Central memory CD4-positive, alpha-beta T cell (primary cell): ENCODE measurements around the gene MAN2A2.
"Not testable (repeated sequence)": the region's sequence is repeated elsewhere in the genome, so short reads cannot be mapped to it uniquely, and the experiment has no call there.

Experiments used
- DNase-seq: peaks from one replicate; pipeline ENCODE4 v3.0.0; 2022

The MAN2A2 gene

DNA sequence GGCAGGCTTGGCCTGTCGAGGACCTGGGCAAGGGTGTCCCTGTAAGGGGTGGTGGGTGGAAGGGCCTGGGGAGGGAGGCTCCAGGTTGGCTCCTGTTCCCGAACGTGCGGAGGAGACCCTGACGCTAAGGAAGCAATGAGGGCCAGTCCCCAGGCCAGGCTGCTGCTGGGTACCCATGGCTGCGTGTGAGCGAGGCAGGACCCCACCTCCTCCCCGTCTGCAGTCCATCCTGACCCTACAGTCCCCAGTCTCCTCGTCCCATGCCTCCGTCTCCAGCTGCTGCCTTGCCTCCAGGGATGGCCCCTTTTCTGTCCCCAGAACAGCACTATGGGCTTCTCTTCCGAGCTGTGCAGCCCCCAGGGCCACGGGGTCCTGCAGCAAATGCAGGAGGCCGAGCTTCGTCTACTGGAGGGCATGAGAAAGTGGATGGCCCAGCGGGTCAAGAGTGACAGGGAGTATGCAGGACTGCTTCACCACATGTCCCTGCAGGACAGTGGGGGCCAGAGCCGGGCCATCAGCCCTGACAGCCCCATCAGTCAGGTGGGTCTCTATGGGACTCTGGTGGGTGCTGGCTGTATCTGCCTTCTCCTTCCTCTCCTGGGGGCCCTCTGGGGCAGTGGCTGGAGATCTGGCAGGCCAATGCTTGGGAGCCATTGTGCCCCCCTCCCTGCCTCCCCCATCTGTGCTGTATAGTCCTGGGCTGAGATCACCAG lies 18.2 kb upstream of the MAN2A2 start:
- DNase-seq = no peak

DNA sequence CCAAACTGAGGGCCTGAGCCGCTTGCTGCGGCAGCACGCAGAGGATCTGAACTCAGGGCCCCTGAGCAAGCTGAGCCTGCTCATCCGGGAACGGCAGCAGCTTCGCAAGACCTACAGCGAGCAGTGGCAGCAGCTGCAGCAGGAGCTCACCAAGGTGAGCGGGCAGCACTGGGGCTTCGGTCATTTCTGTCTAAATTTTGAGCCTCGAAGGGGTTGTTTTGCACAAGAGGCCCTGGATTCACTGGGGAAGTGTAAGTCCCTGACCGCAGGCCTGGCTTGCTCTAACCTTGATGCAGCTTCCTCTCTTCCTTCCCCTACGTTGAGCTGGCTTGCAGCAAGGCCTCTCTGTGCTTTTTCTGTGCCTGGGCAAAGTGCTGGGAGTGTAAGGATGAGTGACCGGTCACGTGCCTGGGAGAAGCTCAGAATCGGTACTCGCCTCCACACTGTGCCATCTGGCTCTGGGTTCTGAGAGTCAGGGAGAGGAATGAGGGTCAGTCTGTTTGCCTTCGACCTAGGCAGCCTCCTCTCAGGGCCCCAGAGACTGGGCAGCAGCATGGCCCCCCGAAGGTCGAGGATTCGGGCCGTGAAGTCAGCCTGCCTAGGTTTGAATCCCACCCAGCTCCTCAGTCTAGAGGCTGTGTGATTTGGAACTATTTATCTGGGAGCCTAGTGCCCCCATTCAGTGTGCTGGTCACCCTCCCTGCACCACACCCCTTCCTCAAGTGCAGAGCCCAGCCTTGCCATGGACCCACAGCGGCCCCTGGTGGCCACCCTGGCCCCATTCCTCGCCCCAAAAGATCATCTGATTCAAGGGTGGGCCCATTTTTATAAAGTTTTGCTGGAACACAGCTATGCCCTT lies 17.4 kb upstream of the MAN2A2 start:
- peak; percentile 62 for DNase-seq

DNA sequence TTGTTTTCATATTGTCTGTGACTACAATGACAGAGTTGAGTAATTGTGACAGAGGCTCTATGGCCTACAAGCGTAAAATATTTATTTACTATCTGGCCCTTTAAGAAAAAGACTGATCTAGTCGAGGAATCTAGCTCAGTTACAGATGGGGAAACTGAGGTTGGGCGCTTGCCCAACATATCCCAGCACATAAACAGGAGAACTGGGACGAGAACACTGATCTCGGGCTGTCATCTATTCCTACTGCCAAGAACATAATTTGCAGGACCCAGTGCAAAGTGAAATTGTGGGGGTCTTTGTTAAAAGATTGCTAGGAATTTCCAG lies 16.8 kb upstream of the MAN2A2 start:
- DNase-seq = no peak

DNA sequence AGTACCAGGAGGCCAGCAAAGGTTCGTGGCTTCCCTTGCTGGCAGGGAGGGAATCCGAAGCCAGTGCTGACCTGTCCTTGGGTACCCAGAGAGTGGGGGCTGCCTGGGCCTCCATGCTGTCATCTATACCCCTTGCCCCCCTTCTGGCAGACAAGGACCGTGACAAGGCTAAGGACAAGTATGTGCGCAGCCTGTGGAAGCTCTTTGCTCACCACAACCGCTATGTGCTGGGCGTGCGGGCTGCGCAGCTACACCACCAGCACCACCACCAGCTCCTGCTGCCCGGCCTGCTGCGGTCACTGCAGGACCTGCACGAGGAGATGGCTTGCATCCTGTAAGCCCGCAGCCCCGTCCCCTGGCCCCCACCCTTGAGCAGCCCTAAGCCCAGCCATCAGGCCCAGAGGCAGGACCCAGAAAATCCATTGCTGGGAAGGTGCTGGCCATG lies 16.0 kb upstream of the MAN2A2 start:
- DNase-seq = no peak

DNA sequence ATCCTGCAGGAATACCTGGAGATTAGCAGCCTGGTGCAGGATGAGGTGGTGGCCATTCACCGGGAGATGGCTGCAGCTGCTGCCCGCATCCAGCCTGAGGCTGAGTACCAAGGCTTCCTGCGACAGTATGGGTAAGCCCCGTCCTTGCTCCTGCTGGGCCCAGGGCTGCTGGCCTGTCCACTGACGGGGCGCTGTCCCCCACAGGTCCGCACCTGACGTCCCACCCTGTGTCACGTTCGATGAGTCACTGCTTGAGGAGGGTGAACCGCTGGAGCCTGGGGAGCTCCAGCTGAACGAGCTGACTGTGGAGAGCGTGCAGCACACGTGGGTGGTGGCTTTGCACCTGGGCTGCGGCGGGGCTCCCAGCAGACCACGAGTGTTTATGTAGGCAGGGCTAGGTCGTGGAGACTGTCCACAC lies 13.8 kb upstream of the MAN2A2 start:
- no peak for DNase-seq

DNA sequence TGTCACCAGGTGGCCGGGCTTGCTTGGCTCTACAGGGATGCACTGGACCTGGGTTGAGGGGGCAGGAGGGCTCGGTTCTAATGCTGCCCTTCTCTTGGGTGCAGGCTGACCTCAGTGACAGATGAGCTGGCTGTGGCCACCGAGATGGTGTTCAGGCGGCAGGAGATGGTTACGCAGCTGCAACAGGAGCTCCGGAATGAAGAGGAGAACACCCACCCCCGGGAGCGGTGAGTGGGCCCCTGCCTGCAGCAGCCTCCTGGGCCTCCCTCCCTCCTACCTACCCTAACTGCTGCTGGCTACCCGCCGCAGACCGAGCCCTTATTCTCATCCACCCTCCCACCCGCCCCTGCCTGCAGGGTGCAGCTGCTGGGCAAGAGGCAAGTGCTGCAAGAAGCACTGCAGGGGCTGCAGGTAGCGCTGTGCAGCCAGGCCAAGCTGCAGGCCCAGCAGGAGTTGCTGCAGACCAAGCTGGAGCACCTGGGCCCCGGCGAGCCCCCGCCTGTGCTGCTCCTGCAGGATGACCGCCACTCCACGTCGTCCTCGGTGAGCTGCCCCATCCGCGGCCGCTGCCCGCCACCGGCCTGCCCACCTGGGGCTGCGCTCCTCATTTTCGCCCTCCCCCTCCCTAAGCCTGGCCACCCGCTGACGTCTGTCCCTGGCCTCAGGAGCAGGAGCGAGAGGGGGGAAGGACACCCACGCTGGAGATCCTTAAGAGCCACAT lies 13.2 kb upstream of the MAN2A2 start:
- no peak for DNase-seq

DNA sequence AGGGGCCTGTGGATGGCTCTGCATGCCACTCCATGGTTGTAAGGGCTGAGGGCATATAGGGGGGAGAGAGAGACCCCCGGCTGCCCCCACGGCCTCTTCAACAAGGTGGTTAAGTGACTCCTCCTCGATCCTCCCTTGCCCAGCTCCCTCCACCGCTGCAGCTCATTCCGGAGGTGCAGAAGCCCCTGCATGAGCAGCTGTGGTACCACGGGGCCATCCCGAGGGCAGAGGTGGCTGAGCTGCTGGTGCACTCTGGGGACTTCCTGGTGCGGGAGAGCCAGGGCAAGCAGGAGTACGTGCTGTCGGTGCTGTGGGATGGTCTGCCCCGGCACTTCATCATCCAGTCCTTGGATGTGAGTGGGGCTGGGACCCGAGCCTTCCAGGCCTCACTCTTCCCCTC lies 12.3 kb upstream of the MAN2A2 start:
- DNase-seq = no peak

DNA sequence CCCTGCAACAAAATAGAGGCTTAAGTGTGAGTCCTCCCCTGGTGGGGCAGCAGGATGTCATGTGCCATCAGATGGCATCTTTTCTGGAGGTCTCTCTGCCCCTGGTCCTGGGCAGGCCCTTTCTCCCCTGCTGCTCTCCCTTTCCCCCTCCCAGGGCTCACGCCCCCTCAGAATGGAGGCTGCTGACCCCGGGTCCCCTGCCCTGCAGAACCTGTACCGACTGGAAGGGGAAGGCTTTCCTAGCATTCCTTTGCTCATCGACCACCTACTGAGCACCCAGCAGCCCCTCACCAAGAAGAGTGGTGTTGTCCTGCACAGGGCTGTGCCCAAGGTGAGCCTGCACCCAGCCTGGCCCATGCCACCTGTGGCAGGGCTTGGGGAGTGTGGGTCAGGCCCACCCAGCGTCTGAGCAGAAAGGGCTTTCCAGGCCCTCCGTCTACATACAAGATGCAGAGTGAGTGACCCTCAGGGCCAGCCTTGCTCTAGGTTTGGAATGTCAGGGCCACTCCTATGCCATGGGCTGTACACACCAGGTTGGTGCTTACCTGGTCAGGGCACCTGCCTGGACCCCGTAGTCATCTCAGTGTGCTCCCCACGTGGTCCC lies 11.7 kb upstream of the MAN2A2 start:
- no peak for DNase-seq

DNA sequence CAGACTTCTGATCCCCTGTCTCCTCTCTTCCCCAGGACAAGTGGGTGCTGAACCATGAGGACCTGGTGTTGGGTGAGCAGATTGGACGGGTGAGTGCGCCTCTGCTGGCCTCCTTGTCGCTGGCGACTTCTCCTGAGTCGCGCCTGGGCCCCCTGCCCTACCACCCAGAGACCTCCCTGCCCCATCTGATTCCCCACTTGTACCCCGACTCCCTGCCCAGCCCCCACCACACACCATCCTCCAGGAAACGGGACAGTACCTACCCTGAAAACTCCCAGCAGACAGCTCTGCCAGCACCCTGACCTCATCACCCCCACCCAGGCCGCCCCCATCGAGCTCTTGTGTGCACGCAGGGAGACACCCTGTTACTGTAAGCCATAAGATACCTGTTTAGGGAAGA lies 11.1 kb upstream of the MAN2A2 start:
- DNase-seq = no peak

DNA sequence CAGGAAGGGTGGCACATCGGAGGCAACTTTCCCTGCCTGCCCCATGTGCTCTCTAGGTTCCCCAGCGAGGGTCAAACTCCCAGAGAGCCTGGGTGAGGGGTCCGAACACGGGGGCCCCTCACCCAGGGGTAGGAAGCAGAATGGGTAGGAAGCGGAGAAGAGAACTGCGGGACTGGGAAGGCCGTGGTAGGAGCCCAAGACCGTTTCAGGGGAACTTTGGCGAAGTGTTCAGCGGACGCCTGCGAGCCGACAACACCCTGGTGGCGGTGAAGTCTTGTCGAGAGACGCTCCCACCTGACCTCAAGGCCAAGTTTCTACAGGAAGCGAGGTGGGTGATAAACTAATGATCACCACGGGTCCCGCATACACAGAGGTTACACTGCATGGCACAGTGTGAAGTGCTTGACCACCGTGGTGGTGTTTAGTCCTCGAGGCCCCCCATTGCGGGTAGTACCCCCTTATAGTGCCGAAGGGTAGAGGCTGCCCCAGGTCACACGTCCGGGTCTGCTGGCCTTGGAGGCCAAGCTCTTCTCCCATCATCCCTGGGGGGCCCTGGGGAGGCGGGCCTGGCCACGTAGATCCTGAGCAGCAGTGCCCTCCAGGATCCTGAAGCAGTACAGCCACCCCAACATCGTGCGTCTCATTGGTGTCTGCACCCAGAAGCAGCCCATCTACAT lies 10.5 kb upstream of the MAN2A2 start:
- DNase-seq = no peak

DNA sequence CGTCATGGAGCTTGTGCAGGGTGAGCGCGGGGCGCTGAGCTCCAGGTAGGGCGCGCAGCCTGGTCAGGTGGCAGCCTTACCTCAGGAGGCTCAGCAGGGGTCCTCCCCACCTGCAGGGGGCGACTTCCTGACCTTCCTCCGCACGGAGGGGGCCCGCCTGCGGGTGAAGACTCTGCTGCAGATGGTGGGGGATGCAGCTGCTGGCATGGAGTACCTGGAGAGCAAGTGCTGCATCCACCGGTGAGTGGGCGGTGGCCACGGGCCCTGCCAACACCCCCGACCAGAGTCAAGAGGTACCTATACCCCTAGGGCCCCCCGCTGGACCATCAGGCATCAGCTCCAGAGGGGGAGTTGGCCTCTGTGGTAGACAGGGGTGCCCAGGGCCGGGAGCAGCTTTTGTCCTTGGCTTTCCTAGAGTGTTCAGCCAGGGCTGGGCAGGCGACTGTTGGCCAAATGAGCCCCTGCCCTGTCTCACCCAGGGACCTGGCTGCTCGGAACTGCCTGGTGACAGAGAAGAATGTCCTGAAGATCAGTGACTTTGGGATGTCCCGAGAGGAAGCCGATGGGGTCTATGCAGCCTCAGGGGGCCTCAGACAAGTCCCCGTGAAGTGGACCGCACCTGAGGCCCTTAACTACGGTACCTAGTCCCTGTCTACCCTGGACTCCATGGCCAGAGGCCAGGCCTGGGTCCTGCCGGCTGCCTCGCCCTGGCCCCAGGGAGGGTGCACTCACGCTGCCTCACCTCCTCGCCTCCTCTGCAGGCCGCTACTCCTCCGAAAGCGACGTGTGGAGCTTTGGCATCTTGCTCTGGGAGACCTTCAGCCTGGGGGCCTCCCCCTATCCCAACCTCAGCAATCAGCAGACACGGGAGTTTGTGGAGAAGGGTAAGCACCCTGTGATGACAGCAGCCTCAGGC lies 9.7 kb upstream of the MAN2A2 start:
- no peak for DNase-seq

DNA sequence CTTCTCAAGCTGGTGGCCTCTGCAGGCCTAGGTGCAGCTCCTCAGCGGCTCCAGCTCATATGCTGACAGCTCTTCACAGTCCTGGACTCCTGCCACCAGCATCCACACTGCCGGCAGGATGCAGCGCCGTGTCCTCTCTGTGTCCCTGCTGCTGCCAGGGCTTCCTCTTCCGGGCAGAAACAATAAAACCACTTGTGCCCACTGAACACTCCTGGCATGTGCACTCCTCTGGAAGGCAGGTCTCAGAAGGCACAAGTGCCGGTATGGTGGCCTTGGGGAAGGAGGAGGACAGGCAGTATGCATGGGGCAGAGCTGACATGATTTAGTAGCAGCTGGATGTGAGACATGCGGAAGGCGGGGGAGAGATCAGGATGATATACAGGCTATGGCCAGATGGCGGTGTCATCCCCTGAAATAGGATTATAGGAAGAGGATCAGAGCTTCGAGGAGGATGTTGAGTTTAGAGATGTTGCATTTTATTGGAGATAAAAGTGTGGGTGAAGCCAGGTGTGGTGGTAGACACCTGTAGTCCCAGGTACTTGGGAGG lies 7.5 kb upstream of the MAN2A2 start:
- DNase-seq = no peak

DNA sequence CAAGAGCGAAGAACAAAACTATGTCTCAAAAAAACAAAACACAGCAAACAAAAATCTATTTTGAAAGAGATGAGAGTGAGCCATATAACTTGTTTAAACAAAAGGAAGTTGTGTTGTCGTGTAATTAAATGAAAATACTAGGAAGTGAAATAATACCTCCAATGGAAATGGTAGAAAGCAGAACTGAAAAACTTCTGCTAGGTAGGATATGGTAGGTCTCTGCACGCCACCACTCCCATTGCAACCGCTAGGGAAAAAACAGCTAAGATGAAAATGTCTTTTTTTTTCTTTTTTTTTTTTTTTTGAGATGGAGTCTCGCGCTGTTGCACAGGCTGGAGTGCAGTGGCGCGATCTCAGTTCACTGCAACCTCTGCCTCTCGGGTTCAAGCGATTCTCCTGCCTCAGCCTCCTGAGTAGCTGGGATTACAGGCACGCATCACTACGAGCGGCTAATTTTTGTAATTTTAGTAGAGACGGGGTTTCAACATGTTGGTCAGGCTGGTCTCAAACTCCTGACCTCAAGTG lies 5.9 kb upstream of the MAN2A2 start:
- not testable (repeated sequence) for DNase-seq

DNA sequence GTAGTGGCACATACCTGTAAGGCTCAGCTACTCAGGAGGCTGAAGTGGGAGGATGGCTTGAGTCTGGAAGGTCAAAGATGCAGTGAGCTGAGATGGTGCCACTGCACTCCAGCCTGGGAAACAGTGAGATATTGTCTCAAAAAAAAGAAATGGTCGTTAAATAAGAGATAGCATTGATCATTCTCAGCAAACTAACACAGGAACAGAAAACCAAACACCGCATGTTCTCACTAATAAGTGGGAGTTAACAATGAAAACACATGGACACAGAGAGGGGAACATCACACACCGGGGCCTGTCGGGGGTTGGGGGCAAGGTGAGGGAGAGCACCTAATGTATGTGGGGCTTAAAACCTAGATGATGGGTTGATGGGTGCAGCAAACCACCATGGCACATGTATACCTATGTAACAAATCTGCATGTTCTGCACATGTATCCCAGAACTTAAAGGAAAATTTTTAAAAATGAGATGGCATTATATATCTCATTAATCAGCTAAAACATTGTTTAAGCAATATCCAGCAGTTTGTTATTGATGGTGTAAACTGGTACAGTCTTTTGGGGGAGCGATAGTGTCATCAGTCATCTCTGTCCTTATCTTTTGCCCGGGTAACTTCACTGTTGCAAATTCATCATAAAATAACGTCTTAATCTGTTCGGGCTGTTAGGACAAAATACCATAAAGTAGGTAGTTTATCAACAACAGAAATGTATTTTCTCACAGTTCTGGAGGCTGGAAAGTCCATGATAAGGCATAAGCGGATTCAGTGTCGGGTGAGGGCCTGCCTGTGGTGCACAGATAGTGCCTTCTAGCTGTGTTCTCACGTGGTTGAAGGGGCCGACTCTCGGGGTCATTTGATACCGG lies 1.7 kb upstream of the MAN2A2 start:
- no peak for DNase-seq

DNA sequence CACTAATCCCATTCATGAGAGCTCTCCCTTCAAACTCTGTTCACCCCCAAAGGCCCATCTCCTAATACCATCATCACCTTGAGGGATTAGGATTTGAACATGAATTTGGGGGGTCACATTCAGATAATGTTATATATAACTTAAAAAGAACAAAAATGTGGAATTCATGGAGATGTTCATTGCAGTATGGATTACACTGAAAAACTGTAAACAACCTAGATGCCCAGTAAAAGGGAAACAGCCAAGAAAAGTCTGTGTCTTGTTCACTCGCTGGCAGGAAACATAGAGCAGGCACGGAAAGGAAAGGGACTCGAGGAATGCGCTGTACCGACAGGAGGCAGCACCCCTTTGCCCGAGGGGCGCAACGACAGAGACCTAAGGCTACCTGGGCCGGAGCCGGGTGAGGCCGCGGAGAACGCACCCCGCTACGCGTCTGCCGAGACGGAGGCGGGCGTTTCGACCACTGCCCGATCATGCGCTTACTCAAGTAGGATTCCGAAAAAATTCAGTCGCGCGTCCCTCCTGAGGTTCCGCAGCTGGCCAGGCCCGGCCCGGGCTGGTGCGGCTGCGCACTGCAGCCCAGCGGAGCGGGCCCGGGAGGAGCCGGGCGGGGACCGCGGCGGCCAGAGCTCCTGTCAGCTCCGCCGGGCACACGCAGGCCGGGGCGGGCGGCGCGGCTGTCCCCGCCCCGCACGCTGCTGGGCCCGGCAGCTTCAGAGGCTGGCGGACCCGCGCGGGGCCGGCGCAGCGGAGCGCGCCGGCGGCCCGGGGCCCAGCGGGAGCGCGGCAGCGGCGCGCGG lies 862 bp upstream of the MAN2A2 start:
- DNase-seq = peak; percentile 71

DNA sequence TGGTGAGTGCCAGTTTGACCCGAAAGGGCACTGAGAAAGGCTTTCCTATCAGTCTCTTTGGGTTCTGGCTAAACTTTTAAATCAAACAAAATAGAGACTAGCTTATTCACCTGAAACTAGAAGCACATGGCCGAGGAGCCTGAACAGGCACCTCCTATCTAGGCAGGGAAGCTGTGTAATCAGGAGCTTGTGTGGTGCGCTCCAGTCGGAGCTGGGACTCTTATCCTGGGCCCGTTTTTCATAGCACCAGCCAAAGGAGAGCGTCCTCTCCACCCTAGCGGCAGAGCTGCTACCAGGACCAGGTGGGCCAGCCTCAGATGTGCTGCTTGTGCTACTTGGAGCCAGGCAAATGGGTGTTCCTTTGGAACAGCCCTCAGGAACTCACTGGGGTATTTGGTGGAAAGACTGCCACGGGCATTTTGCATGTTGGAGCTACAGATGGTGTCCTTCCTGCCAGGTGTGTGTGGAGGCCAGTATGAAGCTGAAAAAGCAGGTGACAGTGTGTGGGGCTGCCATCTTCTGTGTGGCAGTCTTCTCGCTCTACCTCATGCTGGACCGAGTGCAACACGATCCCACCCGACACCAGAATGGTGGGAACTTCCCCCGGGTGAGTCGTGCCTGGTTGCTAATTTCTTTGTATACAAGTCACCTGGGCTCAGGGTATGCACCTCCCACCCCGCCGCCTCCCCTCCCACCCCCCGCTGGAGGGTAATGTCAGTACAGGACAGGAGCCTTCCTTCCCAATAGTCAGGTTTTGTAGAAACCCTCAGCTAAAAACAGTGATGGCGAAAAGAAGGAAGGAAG lies 833 bp downstream of the MAN2A2 start:
- DNase-seq = no peak

DNA sequence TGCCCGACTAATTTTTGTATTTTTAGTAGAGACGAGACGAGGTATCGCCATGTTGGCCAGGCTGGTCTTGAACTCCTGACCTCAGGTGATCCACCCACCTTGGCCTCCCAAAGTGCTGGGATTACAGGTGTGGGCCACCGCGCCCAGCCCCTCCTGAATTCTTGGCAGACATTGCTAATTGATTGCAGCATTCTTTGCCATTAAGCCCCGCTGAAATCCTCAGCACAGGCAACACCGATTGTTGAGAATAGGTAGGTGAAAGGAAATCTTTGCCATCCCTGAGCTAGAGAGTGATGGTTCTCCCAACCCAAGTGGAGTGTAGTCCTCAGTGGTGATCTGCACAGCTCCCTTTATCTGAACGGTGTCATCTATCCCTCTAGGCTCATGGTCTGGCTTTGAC lies 1.6 kb downstream of the MAN2A2 start:
- DNase-seq = no peak
